HG03175 (cell line): Measurements from ENCODE around the gene C1QTNF6.
A peak's percentile ranks its signal among the peaks of the same experiment; 100 is the strongest.
"Not testable (repeated sequence)": the region's sequence is repeated elsewhere in the genome, so short reads cannot be mapped to it uniquely, and the experiment has no call there.

Source experiments
- ATAC-seq: cut with Tn5 transposase; IDR thresholded peaks from one replicate; pipeline ENCODE4 v1.9.1; 2021; ENCODE audit warnings: mild to moderate bottlenecking, moderate library complexity; ENCODE audit not compliant: unreplicated experiment

C1QTNF6 gene

DNA sequence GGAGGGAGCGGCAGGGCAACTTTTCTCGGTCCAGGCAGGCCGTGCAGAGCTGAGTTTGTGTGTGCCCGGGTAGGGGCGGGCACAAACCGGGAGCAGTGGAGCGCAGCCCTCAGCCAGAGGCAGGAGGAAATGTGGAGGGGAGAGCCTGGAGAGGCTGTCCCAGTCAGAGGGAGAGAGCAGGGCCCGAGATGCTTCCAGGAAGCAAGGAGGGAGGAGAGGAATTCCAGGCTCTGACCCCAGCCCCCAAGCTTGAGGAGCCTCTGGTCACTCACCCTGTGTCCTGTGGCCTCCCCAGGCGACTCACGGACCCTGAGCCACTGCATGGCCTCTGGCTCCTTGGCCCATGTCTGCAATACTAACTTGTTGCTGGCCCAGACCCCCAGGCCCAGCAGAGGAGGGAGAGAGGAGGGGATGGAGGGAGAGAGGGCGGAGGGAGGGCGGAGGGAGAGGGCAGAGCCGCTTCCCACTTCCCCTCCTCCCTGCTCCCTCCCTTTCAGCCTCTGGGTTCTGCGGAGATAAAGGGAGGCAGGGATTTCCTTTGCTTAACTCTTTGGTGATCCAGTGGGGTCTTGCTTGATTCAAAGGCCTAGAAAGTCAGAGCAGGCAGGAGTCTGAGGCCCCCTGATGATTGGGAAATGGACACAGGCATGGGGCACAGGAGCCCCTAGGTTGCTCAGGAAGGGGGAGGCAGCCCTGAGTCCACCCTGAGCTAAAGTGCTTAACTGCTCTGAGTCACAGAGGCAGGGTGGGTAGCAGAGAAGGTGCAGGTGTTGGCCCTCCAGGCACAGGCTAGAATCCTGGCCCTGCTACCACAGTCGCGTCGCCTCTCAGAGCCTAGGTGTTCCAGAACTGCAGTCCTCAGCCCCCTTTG, at the start of gene C1QTNF6:
TSS of gene C1QTNF6 (minus strand) at position 357 of the 871 bp plus-strand sequence. CDS start at position 323, 34 bp downstream.
- ATAC-seq = no peak

DNA sequence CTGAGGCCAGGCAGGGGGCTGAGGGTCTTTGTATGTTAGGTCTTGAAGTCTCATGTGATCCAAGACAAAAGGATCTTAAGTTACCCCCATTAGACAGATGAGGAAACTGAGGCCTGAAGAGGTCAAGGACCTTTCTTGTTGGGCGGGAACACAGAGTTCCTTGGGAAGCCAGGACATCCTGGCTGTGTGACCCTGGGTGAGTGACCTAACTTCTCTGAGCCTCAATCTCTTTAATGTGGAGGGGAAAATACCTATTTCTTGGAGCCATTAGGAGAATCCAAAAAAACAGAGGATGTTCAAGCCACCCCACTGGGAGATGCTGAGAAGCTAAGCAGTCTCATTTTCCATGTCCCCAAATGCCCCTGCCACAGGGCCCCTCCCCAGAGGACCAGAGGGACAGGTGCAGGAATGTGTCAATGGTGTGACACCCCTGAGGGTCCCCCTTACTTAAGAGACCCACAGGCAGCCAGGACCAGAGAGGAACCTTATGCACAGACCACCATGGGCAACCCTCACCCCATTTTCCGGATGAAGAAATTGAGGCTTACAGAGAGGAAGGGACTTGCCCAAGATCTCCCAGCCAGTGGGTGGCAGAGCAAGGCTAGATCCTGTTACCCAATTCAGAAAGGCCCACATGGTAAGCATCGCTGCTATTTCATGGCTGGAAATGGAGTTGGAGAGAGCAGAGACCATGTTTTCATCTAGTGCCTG, 48.0 kb upstream of the C1QTNF6 start:
- no peak for ATAC-seq

DNA sequence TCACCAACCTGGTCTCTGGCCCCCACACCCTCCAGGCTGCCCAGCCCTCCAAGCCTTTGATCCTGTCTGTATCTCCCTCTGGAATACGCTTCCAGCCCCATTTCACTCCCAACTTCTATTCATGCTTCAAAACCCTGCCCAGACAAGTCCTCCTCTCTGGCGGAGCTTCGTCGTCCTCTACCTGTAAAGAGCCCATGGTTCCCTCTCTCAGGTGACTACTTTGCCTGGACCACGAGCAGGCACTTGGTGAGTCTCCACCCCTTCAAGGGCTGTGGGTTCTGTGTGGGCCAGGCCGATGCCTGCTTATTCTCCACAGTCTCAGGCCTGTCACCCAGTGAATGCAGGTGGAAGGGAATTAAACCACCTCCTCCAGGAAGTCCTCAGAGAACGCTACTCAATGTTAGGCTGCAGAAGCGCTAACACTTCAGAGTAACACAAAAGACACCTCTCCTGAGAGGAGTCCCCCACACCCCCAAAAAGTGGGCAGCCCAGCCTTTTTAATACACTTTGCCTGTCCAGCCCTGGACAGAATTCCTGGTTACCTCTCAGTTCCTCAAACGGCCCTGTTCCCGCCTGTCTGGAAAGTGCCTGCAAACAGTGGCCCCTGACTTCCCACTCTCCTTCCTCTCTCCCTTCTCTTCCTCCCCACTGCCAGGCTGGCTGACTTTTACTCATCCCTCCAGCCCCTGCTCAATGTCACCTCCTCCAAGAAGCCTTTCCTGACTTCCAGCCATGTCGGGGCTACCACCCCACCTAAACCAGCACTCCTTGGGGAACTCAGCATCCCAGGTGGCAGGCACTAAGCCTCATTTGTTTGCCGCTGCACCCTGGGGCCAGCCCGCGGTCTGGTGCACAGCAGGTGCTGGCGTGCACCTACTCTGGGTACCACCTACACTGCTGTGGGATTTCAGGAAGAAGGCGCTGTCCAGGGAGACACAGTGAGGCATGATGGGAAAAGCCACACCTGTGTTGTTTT, 47.0 kb upstream of the C1QTNF6 start:
- ATAC-seq = no peak

DNA sequence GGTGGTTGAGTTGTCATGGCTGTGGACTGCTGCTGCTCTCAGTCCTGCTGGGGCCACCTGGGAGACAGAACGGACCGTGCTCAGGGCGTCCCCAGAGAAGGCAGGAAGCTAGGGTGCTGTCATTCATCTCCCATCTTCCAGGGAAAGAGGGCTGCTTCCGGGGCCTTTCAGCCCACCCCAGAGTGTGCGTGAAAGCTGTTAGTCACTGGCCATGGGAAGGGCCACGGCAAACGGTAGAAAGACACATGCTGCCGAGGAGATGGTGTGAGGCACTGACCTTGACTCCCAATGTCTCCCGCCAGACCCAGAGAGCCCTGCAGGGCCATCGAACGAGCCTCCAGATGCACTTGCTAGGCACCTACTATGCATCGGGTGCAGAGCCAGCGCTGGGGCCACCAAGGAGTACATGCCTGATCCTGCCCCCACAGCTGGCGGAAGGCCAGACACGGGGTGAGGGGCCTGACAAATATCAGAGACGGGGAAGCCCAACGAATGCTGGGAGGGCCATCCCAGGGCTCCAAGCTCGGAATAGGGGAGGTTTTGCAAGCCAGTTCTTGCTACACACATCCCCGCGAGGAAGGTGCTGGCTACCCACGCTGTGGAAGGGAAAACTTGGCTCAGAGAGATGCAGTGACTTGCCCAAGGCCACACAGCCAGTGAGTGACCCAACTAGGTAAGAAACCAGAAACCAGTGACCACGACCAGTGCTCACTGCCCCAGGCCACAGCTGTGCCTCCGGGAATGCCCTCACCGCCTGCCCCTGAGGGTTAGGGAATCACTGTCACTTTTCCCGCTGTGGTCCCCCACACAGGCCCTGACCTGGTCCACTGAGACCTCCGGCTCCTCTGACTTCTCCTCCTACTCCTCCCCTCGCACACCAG, 45.9 kb upstream of the C1QTNF6 start:
- no peak for ATAC-seq

DNA sequence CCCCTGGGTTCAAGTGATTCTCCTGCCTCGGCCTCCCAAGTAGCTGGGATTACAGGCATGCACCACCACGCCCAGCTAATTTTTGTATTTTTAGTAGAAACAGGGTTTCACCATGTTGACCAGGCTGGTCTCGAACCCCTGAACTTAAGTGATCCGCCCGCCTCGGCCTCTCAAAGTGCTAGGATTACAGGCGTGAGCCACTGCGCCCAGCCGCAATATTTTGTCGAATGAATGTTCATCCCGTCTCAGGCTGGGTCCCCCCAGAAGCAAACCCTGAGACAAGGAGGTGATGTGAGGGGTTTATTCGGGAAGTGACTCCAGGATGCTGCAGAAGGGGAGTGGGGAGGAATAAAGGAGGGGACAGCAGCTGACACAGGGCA, 45.3 kb upstream of the C1QTNF6 start:
- ATAC-seq = not testable (repeated sequence)

DNA sequence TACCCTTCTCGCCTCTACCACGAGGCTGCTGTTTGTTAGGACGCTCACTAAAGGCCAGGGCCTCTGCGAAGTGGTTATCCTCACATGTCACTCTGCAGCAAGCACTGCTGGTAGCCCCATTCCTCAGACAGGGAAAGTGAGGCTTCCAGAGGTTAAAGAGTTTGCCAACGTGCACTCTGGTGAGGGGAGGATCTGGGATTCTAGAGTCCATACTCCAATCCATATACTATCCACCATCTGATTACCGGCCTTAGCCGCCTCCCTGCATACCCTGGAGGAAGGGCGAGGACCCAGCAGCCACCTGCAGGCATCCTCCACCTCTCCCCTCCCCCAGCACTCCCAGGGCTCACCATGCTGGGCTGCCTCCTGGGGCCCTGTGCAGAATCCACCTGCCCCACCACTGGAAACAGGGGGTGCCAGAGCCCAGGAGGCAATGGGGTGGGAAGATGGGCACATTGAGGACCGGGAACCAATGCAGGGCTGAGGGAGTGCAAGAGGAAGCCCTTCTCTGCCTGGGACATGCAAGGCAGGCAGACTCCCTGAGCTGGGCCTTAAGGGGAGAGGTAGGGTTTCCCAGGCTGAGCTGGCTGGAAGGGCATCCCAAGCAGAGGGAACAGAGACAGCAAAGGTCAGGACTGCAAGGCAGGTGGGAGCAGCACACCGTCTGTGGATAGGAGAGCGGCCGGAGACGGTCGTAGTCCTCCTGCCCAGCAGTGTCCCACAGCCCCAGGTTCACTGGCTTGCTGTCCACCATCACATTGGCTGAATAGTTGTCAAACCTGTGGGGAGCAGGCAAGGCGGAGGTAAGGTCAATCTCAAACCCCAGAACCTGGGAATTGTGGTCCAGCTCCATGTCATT, 44.3 kb upstream of the C1QTNF6 start:
- ATAC-seq = no peak

DNA sequence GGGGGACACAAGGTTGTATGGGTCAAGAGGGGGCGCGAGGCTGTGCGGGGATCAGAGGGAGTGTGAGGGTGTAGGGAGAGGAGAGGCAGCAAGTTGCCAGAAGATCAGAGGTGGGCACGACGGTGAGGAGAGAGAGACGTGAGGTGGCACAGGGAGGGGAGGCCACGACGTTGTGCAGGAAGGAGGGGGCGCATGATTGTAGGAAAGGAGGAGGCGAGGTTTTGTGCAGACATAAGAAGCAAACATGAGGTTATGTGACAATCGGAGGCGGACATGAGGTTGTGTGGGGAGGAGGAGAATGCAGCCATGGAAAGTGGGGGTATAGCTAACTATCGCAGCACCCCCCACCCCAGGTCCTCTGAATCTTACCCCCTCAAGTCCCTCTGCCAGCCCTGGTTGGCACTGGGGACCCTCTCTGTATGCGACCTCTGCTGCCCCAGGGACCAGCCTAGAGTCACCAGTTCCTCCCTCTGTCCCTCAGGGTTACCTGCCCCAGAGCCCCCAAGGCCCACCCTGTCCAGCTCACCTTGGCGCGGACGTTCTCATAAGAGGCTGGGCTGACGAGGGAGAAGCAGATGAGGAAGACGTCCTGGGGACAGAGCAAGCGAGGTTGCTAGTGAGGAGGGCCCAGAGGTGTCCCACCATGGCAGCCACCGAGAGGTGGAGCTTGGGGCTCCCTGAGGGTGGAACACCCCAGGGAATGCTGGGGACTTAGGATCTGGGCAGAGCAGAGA, 43.5 kb upstream of the C1QTNF6 start:
- no peak for ATAC-seq

DNA sequence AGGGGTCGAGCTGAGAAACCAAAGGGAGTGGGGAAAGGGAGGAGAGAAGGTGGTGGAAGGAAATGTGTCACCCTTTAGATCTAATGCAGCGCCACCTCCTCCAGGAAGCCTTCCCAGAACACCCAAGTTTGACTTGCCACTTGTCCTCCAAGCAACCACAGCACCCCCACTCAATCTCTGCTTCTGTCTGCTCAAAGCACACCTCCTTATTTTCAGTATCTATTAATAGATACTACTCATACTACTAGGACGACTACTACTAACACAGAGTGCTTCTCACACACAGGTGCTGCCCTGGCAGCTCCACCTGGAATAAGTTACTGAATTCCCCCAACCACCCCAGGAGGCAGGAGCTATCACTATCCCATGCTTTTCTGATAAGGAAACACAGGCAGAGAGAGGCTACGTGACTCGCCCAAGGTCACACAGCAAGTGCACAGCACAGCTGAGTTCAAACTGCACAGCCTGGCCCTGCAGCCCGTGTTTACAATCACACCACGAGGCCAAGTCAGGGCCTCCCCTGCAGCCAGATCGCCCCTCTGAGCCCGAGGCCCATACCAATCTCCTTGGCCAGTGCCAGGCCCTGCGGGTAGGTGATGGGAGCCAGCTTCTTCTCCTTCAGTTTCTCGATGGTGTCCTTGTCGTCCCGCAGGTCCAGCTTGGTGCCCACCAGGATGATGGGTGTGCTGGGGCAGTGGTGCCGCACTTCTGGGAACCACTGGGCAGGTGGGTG, 42.8 kb upstream of the C1QTNF6 start:
- ATAC-seq = peak; percentile 33

DNA sequence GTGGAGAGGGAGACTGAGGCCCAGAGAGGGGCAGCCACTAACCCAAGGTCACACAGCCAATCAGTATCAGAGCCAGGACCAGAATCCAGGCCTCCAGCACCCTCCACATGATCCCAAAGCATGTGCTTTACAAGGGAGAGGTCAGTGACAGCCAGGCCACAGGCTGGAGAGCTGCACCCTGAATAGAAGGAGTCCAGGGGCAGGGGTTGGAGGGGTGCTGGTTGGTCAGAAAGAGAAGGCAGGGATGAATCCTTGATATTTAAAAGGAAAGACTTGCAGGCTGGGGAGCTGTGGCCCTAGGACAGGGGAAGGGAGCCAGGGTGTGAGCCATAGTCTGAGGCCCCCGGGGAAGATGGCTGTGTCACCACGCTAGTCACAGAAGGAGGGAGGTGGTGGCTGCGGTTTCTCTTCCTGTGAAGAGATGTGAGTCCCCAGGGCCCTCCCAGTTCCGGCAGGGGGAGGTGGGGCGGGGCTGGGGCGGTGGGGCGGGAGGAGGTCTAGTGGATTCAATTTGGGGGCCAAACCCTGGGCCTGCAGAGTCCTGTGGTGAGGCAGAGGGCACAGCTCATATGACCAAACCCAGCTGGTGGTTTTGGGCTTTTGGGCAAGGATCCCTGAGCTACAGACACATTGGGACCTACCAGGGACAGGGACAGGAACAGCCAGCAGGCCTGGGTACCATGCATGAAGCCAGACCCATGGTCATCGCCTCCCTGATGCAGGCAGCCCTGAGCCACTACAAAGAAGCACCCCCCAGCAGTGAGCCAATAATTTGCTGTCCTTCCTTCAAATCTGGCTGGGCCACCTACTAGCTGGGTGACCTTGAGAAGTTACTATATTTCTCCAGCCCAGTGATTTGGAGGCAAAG, 42.0 kb upstream of the C1QTNF6 start:
- peak; percentile 64 for ATAC-seq

DNA sequence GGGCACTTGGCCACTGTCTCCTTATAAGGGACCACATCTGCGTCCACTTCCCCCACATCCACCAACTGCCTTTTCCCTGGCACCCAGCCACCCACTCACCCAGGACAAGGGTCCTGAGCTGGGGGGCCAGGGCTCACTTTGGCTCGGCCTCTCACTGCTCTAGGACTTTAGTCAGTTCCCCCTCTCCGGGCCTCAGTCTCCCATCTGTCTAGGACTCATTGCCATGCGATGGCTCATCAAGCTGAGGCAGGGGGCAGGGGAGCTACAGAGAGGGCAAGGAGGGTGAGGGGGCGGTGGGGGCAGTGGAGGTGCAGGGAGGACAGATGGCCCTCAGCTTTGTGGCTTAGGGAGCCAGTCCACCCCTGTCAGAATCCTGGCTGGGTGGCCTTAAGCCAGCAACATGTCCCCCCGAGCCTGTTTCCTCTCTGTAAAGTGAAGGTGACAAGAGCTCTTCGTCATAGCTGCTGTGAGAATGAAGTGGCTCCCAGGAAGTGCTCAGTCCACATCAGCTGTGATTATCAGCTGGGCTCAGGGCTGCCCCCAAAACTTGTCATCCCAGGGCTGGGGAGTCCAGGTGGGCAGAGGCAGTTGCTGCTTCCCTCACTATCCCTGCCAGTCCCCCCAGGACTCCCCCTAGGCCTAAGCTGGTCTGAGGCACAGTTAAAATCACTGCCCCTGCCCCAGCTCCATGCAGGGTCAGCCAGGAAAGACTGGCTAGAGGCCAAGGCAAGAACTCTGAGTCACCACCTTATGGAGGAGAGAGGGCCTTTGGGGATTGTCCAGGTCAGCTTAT, 41.2 kb upstream of the C1QTNF6 start:
- ATAC-seq = no peak

DNA sequence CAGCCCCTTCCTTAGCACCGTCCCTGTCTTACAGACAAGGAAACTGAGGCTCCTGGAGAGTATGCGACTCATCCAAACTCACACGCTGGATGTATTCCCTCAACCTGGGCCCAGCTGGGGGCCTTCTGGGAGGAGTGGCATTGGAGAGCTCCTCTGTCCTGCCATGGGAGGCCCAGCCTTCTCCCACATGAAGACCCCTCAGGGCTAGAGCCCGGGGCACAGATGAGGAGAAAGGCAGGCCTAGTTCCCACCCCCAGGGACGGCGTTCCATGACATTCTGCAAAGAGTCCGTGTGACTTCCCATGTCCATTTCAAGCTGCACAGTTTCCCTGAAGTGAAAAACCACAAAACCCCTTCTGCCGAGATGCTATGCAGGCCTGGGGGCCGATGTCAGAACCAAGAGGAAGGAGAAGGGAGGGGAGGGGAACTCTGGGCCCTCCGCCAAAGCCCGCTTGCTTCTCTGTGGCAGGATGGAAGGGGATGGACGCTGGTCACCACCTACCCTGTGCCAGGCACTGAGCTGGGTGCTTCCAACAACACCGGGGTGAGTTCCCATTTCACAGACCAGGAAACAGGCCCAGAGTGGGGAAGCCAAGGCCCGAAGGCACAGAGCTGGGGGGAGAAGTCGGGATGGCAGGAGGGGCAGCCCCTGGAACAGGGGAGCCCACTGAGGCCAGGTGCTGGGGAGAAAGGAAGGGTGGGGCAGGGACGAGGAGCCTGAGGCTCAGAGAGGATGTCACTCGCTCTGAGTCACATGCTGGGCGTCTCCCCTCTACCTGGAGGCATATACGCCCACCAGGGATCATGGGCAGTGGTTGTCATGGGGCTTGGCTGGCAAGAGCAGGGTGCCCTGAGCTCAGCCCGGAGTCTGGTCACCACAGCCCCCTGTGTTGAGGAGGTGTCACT, 40.3 kb upstream of the C1QTNF6 start:
- no peak for ATAC-seq

DNA sequence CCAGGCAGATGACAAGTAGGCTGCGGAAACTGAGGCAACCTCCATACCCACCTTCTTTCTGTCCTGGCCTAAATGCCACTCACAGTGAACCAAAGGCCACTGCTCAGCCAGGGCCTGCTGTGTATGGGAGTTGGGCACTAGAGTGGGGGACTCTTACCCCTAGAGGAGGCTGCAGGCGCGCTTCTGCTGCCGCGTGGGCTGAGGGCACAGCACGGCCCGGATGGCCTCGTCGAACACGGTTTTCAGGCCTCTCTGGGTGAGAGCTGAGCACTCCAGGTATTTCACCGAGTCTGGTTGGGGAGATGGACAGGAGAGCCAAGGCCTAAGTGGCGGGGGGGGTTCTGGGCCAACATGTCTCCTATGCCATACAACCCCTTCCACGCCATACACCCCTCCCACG, 38.5 kb upstream of the C1QTNF6 start:
- no peak for ATAC-seq

DNA sequence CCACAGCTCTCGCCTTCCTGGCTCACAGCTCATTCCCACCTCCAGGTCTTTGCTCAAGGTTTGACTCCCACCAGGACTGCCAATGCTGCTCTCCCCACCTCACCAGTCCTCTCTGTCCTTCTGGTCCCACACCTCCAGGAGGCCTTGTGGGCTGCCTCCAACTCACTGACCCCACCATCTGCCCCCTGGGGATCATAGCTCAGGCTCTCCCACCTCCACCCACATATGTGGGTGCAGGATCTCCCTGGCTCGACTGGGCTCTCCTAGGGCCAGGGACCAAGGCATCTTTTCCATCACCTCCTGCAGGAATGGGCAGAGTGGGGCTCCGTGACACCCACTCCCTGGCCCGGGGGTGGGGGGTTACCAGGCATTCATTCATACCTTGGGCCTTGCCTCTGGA, 38.0 kb upstream of the C1QTNF6 start:
- ATAC-seq = no peak

DNA sequence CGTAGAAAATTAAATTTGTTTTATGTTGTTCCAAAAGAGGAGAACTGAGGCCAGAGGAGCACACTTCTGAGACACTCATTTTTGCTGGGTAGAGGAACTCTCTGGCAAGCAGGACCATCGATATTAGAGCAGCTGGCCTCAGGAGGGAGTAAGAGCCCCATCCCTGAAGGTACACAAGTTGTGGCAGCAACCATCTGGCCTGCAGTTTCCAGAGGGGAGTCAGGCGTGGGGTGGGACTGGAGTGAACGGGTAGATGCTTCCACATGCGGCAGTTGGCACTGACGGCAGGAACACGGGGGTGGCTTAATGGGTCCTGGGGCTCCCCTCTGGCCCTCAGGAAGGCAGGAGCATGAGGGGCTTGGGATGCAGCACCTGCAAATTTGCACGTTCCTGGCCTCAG, 37.4 kb upstream of the C1QTNF6 start:
- no peak for ATAC-seq
